ENCODE measurements around the gene PGAP3.

GRCh38 chr17:39701784-39702422, 14.0 kb upstream of the PGAP3 start:
- TF ChIP-seq CTCF (IDR thresholded peaks at IDR 0.05) (no peak), POLR2AphosphoS5 (IDR thresholded peaks at IDR 0.05) (no peak)

All from breast epithelium (tissue), 3 donors.